Urinary bladder (tissue), 4 donors: ENCODE measurements around the gene AK1. TPM values are rescaled to one million over a fixed set of nuclear protein-coding genes. Genes with fewer than 3 reads are reported as not detected.
A peak's percentile ranks its signal among the peaks of the same experiment; 100 is the strongest.

Source experiments
- DNase-seq: peaks from one replicate; pipeline ENCODE4 v3.0.0-alpha.2; 2015; ENCODE audit errors: extremely low spot score
- H3K27ac ChIP-seq: one replicate; pipeline ENCODE4 v1.5.1; 2013; ENCODE audit warnings: low read depth, mild to moderate bottlenecking, moderate library complexity
- H3K36me3 ChIP-seq: one replicate; pipeline ENCODE4 v1.6.1; 2013; ENCODE audit warnings: mild to moderate bottlenecking, moderate library complexity; ENCODE audit not compliant: insufficient read depth
- H3K4me1 ChIP-seq: one replicate; pipeline ENCODE4 v1.6.1; 2013; ENCODE audit warnings: mild to moderate bottlenecking, moderate library complexity; ENCODE audit not compliant: insufficient read depth
- H3K4me3 ChIP-seq: one replicate; pipeline ENCODE4 v1.5.1; 2013; ENCODE audit warnings: low read depth, low read length
- WGBS: extraction: QIAGEN DNeasy Blood & Tissue Kit; methylation state at CpG from one replicate; pipeline ENCODE4 v1.1.7; 2013; 5-methylcytosine and 5-hydroxymethylcytosine counted together
- polyA plus RNA-seq: library from polyadenylated mRNA; stranded (reverse); fragments of 200-250 nt; gene quantifications from one replicate; pipeline ENCODE4 v1.2.3, GENCODE V29; 2013
- total RNA-seq: library from RNA; depleted of rRNA; stranded (reverse); fragments of >200 nt; gene quantifications from one replicate; pipeline ENCODE4 v1.2.3, GENCODE V29; 2014
- donor health status: healthy with polysubstance abuse.
- donor health status: healthy.

Gene AK1
- total and polyA plus RNA-seq, 2 donors, result 27.3 to 57.2 TPM

DNA sequence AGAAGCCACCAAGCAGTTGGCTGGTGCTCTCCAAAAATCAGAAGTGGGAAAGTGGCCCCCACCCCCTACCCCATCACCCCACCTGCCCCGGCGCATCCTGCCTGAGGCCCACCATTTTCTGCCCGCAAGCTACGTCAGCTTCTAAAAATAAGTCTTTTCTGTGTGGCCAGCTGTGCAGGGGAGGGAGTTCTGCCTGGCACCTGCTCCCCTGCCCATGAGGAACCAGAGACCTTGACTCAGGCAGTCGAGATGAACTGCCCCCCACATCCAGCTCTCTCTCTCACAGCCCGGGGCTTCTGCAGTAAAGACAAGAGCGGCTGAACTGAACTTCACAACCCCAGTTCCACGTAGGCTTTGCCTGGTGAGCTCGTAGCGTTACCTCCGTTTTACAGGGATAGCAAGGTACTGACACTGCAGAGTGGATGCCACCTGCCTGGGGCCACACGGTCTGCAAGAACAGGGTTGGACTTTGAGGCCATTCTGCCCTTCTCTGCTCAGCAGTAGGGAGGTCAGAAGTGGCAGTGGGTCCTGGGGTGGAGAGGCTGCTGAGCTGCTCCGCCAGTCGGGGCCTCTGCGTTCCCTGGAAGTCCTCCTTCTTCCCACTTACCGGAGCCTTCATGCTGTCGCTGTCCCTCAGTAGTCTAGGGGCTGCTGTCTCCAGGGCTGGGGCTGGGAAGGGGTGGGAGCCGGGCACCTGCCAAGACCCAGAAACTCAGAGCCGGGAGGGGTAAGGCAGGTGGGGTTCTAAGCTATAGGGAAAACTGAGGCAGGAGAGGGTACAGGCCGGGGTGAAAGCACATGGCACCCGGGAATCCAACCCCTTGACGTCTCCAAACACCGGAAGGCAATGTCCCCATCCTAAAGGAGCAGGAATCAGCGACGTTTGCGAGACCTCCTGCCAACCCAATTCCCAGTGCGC, 38.6 kb upstream of the AK1 start:
- Histone ChIP-seq H3K27ac (peak overlapping the region; percentile 48), H3K4me1 (no peaks in the 10 kb centered on the region), H3K36me3 (no peaks in the 10 kb centered on the region), H3K4me3 (peak overlapping the region; percentile 61)
- 36% methylated on average over 27 of the region's 27 CpGs for WGBS
- DNase-seq, result no peak

DNA sequence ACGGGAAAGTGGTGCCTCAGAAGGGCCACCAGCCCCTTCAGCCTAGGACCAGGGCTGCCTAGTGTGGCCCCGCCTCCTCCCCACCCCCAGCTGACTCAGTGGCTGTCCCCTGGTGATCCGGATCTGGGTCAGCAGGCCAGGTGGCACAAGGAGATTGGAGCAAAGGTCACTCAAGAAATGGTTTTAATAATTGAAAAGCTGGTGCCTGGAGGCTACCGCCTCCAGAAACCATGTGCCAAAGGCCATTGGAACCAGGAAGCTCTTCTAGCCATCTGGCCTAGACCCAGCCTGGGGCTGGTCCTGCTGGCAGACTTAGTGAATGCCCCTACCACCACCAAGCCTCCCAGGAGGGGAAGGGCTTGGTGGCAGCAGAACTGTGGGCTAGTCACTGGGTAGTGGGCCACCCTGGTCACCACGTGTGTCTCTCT, 37.9 kb upstream of the AK1 start:
- Histone ChIP-seq H3K36me3 (no peaks in the 10 kb centered on the region), H3K4me3 (no peak overlapping the region), H3K4me1 (no peaks in the 10 kb centered on the region), H3K27ac (no peak overlapping the region)
- 87% methylated on average over 5 of the region's 5 CpGs for WGBS
- DNase-seq, result no peak

DNA sequence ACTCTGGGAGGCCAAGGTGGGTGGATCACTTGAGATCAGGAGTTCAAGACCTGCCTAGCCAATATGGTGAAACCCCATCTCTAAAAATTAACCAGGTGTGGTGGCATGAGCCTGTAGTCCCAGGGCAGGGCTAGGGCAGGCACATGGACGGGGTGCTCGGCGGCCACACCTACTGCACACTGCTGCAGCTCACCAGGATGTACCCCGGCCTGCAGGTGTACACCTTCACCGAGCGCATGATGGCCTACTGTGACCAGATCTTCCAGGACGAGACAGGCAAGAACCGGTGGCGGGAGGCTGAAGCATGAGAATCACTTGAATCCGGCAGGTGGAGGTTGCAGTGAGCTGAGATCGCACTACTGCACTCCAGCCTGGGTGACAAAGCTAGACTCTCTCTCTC, 36.2 kb upstream of the AK1 start:
- H3K4me3 ChIP-seq, result no peak overlapping the region
- no peaks in the 10 kb centered on the region for H3K36me3 ChIP-seq
- no peak overlapping the region for H3K27ac ChIP-seq
- whole genome bisulfite sequencing, result 94% methylated on average over 11 of the region's 11 CpGs
- no peak for DNase-seq
- no peaks in the 10 kb centered on the region for H3K4me1 ChIP-seq

DNA sequence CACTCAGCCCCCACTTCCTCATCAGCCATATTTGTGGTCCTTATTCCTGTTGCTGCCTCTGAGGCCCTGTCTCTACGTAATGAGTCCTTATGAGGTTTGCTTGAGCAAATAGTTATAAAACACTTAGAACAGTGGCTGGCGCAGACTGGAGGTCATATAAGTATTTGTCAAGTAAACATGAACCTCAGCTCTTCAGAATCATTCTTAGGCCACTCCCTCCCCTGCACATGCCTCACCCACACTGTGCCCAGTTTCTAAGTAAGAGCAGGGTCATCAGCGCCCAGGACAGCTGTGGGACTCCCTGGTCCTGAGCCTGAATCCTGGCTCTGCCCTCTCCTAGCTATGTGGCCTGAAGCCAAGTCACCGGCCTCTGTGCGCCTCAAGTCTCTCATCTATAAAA, 35.4 kb upstream of the AK1 start:
- Histone ChIP-seq H3K27ac (no peak overlapping the region), H3K4me1 (no peaks in the 10 kb centered on the region), H3K36me3 (no peaks in the 10 kb centered on the region), H3K4me3 (no peak overlapping the region)
- no peak for DNase-seq
- WGBS, result 88% methylated on average over 5 of the region's 5 CpGs

DNA sequence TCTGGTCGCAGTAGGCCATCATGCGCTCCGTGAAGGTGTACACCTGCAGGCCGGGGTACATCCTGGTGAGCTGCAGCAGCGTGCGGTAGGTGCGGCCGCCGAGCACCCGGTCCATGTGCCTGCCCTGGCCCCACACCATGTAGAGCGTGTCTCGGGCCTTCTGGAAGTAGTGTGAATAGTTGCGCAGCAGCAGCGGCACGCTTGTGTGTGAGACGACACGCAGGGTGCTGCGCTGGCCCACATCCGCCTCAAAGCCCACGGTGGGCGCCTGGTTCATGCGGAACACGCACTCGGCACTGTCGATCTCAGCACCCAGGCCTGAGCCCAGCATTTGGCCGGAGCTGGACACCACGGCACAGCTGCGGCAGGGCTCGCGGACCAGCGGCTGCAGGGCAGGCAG, 34.8 kb upstream of the AK1 start:
- Histone ChIP-seq H3K36me3 (no peaks in the 10 kb centered on the region), H3K27ac (no peak overlapping the region), H3K4me3 (no peak overlapping the region), H3K4me1 (no peaks in the 10 kb centered on the region)
- WGBS, result 95% methylated on average over 31 of the region's 31 CpGs
- no peak for DNase-seq

DNA sequence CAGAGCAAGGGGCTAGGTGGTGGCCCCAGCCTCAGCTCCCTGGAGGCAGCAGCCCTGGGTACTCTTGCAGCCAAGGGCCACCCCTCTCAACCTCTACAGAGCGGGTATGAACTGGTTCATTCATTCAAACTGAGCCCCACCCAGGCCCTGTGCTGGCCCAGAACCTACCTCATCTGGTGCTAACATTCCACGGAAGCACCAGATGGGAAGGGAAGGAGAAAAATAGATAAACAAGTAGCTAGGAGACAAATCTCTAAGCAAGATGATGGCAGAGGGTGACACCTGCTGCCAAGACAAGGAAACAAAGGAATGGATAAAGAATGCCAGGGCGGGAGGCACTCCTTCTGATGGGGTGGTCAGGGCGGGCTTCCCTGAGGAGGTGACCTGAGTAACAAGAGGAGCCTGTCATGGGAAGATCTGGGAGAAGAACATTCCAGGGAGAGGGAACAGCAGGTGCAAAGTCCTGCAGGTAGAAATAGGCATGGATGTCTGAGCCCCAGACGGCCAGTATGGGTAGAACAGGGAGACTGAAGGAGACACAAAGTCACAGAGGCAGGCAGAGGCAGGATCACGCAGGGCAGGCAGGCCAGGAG, 33.2 kb upstream of the AK1 start:
- Histone ChIP-seq H3K4me3 (no peak overlapping the region), H3K27ac (no peak overlapping the region), H3K4me1 (no peaks in the 10 kb centered on the region), H3K36me3 (no peaks in the 10 kb centered on the region)
- DNase-seq, result no peak
- WGBS, result 66% methylated on average over 6 of the region's 6 CpGs

DNA sequence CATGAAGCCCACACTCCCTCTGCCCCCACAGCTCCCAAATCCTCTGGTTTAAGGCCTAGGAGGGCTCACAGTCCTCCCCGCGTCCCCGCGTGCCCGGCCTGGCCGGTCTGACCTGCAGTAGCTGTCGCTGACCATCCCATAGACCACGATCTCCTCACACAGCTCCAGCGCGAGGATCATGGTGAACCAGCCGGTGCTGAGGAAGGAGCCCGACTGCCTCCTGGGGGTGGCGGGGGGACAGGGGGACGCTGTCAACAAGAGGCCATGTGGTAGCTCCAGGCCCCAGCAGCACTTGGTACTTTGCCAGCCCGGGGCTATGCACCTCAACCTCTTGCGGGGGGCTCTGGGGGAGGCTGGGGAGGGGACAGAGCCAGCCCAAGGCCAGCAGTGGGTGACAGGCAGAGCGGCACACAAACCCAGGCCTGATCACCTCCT, 32.4 kb upstream of the AK1 start:
- H3K4me1 ChIP-seq, result no peaks in the 10 kb centered on the region
- WGBS, result 88% methylated on average over 17 of the region's 17 CpGs
- no peak overlapping the region for H3K27ac ChIP-seq
- no peak for DNase-seq
- no peaks in the 10 kb centered on the region for H3K36me3 ChIP-seq
- H3K4me3 ChIP-seq, result no peak overlapping the region

DNA sequence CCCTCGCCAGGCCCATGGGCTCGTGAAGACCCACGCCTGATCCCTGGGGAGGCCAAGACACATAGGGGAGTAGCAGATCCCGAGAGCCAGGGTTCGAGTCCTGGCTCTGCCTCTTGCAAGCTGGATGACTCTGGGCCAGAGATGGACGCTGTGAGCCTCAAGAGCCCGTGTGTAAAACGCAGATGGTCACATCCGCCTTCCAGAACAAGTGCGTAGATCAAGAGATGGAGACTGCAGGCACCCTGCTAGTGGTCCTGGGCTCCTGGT, 31.1 kb upstream of the AK1 start:
- H3K36me3 ChIP-seq, result no peaks in the 10 kb centered on the region
- no peak for DNase-seq
- H3K4me3 ChIP-seq, result no peak overlapping the region
- no peaks in the 10 kb centered on the region for H3K4me1 ChIP-seq
- WGBS, result 96% methylated on average over 10 of the region's 10 CpGs
- no peak overlapping the region for H3K27ac ChIP-seq

DNA sequence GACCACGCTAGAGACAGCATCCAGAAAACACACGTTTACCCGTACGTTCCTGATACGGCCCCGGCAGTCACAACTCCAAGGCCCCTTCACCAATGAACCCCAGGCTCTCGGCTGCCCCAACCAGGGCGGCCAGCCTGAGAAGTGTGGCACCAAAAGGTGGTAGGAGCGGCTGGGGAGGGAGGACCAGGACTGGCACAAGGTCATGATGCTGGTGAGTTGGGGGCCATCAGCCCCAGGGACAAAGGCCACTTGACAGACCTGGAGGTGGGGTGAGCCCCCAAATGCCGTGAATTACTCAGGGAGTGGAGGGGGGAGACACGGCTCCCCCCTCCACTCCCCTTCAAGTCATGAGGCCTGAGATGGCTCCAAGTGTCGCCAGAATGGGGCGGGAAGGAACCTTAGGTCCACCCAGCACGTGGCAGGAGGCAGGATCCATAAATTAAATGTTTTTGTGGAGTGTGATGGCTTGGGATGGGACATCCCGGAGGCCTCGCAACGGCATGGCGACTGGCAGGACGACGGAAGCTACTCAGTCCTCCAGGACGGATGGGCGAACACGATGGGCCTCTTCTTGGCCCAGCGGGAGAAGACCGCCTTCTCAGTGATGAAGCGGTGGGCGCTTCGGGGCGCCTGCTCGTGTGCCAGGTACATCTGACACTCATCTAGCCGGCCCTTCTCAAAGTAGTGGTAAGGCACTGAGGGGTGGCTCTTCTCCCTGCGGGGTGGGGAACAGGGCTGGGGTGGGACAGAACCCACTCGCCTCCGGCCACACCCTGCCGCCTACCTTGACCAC, 30.6 kb upstream of the AK1 start:
- H3K4me1 ChIP-seq, result no peaks in the 10 kb centered on the region
- no peaks in the 10 kb centered on the region for H3K36me3 ChIP-seq
- H3K4me3 ChIP-seq, result no peak overlapping the region
- no peak for DNase-seq
- 90% methylated on average over 35 of the region's 35 CpGs for WGBS
- H3K27ac ChIP-seq, result no peak overlapping the region

DNA sequence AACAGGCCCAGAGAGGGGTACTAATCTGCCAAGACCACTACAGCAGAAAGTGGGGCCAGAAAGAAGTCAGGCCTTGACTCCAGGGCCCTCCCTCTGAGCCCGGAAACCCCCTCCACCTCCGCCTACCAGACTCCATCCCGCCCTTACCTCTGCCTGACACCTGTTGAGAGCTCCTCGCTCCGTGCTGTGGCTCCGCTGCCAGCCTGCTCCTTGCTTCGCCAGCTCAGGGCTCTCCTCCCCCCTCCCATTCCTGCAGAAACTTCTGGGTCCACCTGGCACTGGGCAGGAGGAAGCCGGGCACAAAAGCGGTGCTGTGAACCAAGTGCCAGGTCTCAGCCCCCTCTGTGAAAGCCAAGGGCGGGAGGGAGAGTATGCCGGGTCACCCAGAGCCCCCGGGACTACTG, 28.3 kb upstream of the AK1 start:
- Histone ChIP-seq H3K4me3 (no peak overlapping the region), H3K4me1 (no peaks in the 10 kb centered on the region), H3K36me3 (no peaks in the 10 kb centered on the region), H3K27ac (peak overlapping the region; percentile 51)
- no peak for DNase-seq
- 78% methylated on average over 12 of the region's 12 CpGs for WGBS

DNA sequence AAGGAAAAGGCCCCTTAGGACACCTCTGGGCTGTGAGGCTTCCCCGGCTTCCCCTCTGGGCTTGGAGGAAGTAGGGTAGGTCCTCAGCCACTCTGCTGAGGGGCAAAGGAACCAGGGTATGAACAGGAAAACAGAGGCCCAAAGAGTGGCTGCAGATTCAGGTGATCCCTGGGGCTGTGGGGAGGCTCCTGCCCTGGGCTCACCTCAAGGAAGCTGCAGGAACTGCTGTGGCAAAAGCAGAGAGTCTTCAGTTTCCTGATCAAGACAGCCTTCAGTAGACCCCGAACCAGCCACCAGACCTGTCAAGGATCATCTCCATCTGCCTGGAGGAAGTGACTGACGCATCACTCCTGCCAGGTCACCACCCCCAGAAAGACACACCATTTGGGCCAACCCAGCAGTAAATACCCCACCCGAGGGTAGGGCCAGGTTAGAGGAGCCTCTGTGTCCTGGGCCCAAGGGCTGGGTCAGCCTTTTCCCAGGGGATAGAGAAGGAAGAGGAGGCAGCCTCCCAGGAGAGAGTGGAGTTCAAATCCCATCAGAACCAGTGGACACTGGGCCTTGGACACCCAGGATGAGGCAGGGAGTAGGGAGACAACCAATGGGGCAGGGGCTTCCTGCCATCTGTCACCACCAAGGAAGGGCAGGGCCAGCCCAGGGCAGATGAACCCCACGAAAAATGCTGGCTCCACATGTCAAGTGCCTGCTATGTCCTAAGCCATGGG, 27.7 kb upstream of the AK1 start:
- no peak for DNase-seq
- Histone ChIP-seq H3K4me3 (no peak overlapping the region), H3K27ac (peak overlapping the region; percentile 51), H3K36me3 (no peaks in the 10 kb centered on the region), H3K4me1 (no peaks in the 10 kb centered on the region)
- 63% methylated on average over 5 of the region's 5 CpGs for WGBS

DNA sequence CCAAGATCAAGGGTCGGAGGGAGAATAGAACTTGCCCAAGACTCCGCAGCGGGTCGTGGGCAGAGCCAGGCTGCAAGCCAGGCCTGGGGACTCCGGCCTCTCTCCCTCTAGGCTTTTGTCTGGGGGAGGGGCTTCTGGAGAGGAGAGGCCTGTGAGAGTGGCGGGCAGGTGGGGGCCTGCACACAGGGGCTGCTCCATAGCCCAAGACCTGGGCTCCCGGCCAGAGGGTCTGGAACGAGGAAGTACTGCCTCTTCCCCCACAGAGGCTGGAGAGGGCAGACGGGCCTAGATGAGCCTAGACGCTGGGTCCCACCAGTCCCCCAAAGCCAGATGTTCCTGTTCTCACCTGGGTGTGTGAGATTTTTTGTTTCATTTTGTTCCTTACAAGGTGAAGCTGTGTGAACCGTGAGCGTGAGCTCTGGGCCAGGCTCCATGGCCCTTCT, 27.1 kb upstream of the AK1 start:
- no peaks in the 10 kb centered on the region for H3K36me3 ChIP-seq
- H3K27ac ChIP-seq, result peak overlapping the region; percentile 51
- H3K4me1 ChIP-seq, result no peaks in the 10 kb centered on the region
- peak; percentile 78 for DNase-seq
- 33% methylated on average over 12 of the region's 12 CpGs for WGBS
- no peak overlapping the region for H3K4me3 ChIP-seq
